Neural cell (in vitro differentiated cells): ENCODE measurements around the gene ZNF202. TPM values are rescaled to one million over a fixed set of nuclear protein-coding genes. Genes with fewer than 3 reads are reported as not detected.

Source experiments
- H2AFZ ChIP-seq: fragments of 200-600, 300-800 bp; sonication (generic), shearing (Covaris generic); 2 replicates; pipeline ENCODE4 v1.6.0; 2014; ENCODE audit warnings: low read depth, mild to moderate bottlenecking, antibody characterized with exemption, low read length, moderate library complexity
- H3F3A ChIP-seq: fragments of 200-600 bp; shearing (Covaris generic); 2 replicates; pipeline ENCODE4 v1.6.1; 2016; ENCODE audit warnings: mild to moderate bottlenecking, moderate library complexity, mixed read lengths, antibody characterized with exemption, low read length; ENCODE audit not compliant: insufficient read depth, poor library complexity, severe bottlenecking
- H3K27ac ChIP-seq: fragments of 200-600, 300-800 bp; sonication (generic), shearing (Covaris generic); 2 replicates; pipeline ENCODE4 v1.5.1; 2014; ENCODE audit warnings: mild to moderate bottlenecking, low read length, moderate library complexity
- H3K27me3 ChIP-seq: fragments of 300-800, 200-600 bp; sonication (generic), shearing (Covaris generic); 2 replicates; pipeline ENCODE4 v1.6.0; 2014; ENCODE audit warnings: mild to moderate bottlenecking, low read depth, low read length, moderate library complexity; ENCODE audit not compliant: insufficient read depth
- H3K36me3 ChIP-seq: fragments of 300-800, 200-600 bp; sonication (generic), shearing (Covaris generic); 2 replicates; pipeline ENCODE4 v1.5.1; 2014; ENCODE audit warnings: mild to moderate bottlenecking, antibody characterized with exemption, low read length, moderate library complexity; ENCODE audit not compliant: insufficient read depth
- H3K4me2 ChIP-seq: fragments of 300-800, 200-600 bp; sonication (generic), shearing (Covaris generic); 2 replicates; pipeline ENCODE4 v1.6.0; 2014; ENCODE audit warnings: mild to moderate bottlenecking, low read length
- H3K4me3 ChIP-seq: fragments of 300-800, 200-600 bp; sonication (generic), shearing (Covaris generic); 2 replicates; pipeline ENCODE4 v1.5.1; 2014; ENCODE audit warnings: mild to moderate bottlenecking, low read length, moderate library complexity
- H3K79me2 ChIP-seq: fragments of 200-600 bp; shearing (Covaris generic); replicated peaks from 2 replicates; pipeline ENCODE4 v1.6.0; 2014; ENCODE audit warnings: mild to moderate bottlenecking, low read length, moderate library complexity; ENCODE audit not compliant: insufficient read depth
- H3K9ac ChIP-seq: fragments of 300-800, 200-600 bp; sonication (generic), shearing (Covaris generic); 2 replicates; pipeline ENCODE4 v1.6.1; 2016; ENCODE audit warnings: mild to moderate bottlenecking, low read length, mixed read lengths
- H3K9me2 ChIP-seq: fragments of 200-600 bp; shearing (Covaris generic); 2 replicates; pipeline ENCODE4 v1.6.1; 2016; ENCODE audit warnings: mild to moderate bottlenecking, low read length, mixed read lengths; ENCODE audit not compliant: insufficient read depth
- H3K9me3 ChIP-seq: fragments of 200-600, 300-800 bp; sonication (generic), shearing (Covaris generic); 2 replicates; pipeline ENCODE4 v1.6.1; 2016; ENCODE audit warnings: mild to moderate bottlenecking, mixed run types, low read length, moderate library complexity, mixed read lengths
- H4K20me1 ChIP-seq: fragments of 200-600 bp; shearing (Covaris generic); 2 replicates; pipeline ENCODE4 v1.6.1; 2016; ENCODE audit warnings: mild to moderate bottlenecking, mixed run types; ENCODE audit not compliant: insufficient read depth
- CTCF ChIP-seq: fragments of 450-650 bp; IDR thresholded peaks from 2 replicates; pipeline ENCODE4 v1.5.1; 2014; ENCODE audit warnings: antibody characterized with exemption, mild to moderate bottlenecking, moderate library complexity; ENCODE audit not compliant: poor library complexity, severe bottlenecking
- EP300 ChIP-seq: fragments of 450-650 bp; conservative IDR thresholded peaks from 2 replicates; pipeline ENCODE4 v1.6.1; 2014; ENCODE audit warnings: antibody characterized with exemption, mild to moderate bottlenecking, moderate library complexity; ENCODE audit not compliant: poor library complexity, severe bottlenecking
- EZH2 ChIP-seq: fragments of 200-600, 300-800 bp; shearing (Covaris generic), sonication (generic); IDR thresholded peaks from 2 replicates; pipeline ENCODE4 v1.6.1; 2014; ENCODE audit warnings: antibody characterized with exemption, low read length, borderline replicate concordance, mild to moderate bottlenecking; ENCODE audit not compliant: insufficient read depth, poor library complexity, severe bottlenecking
- MXI1 ChIP-seq: fragments of 450-650 bp; conservative IDR thresholded peaks from 2 replicates; pipeline ENCODE4 v1.6.1; 2014; ENCODE audit warnings: antibody characterized with exemption, mild to moderate bottlenecking; ENCODE audit not compliant: poor library complexity, severe bottlenecking
- POLR2AphosphoS5 ChIP-seq: IDR thresholded peaks from 2 replicates; pipeline ENCODE4 v1.6.1; 2012
- RAD21 ChIP-seq: fragments of 450-650 bp; conservative IDR thresholded peaks from 2 replicates; pipeline ENCODE4 v1.6.1; 2014; ENCODE audit warnings: antibody characterized with exemption, mild to moderate bottlenecking, moderate library complexity
- SMC3 ChIP-seq: fragments of 450-650 bp; conservative IDR thresholded peaks from 2 replicates; pipeline ENCODE4 v1.6.1; 2014; ENCODE audit warnings: antibody characterized with exemption, mild to moderate bottlenecking, moderate library complexity; ENCODE audit not compliant: poor library complexity
- TAF1 ChIP-seq: IDR thresholded peaks from 2 replicates; pipeline ENCODE4 v1.6.1; 2012; ENCODE audit warnings: low read depth
- polyA plus RNA-seq: library from polyadenylated mRNA; depleted of rRNA; stranded (reverse); fragments of >200 nt; gene quantifications from 2 replicates; pipeline ENCODE4 v1.2.3, GENCODE V29; 2014
- TF ChIP-seq, protein P1 (sequence below): IDR thresholded peaks from 2 replicates; pipeline ENCODE4 v1.6.1; 2012; ENCODE audit warnings: borderline replicate concordance

ZNF202 gene
- polyA plus RNA-seq, 1 donor from 2014 or later = 30.4 TPM

- no peak for TF ChIP-seq TAF1
- no peak for TF ChIP-seq CTCF
- TF ChIP-seq EZH2 = no peak
- TF ChIP-seq SMC3 = no peak
- no peak for TF ChIP-seq EP300
- TF ChIP-seq POLR2AphosphoS5 = no peak
- no peak for TF ChIP-seq RAD21
- TF ChIP-seq, protein P1, sequence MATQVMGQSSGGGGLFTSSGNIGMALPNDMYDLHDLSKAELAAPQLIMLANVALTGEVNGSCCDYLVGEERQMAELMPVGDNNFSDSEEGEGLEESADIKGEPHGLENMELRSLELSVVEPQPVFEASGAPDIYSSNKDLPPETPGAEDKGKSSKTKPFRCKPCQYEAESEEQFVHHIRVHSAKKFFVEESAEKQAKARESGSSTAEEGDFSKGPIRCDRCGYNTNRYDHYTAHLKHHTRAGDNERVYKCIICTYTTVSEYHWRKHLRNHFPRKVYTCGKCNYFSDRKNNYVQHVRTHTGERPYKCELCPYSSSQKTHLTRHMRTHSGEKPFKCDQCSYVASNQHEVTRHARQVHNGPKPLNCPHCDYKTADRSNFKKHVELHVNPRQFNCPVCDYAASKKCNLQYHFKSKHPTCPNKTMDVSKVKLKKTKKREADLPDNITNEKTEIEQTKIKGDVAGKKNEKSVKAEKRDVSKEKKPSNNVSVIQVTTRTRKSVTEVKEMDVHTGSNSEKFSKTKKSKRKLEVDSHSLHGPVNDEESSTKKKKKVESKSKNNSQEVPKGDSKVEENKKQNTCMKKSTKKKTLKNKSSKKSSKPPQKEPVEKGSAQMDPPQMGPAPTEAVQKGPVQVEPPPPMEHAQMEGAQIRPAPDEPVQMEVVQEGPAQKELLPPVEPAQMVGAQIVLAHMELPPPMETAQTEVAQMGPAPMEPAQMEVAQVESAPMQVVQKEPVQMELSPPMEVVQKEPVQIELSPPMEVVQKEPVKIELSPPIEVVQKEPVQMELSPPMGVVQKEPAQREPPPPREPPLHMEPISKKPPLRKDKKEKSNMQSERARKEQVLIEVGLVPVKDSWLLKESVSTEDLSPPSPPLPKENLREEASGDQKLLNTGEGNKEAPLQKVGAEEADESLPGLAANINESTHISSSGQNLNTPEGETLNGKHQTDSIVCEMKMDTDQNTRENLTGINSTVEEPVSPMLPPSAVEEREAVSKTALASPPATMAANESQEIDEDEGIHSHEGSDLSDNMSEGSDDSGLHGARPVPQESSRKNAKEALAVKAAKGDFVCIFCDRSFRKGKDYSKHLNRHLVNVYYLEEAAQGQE = no peak
- TF ChIP-seq MXI1 = no peak
- Histone ChIP-seq H3K4me3 (no peak overlapping the region), H3K79me2 (no peaks in the 10 kb centered on the region), H3K4me2 (no peak overlapping the region), H4K20me1 (no peaks in the 10 kb centered on the region), H3F3A (no peaks in the 10 kb centered on the region), H3K36me3 (no peaks in the 10 kb centered on the region), H3K9ac (no peak overlapping the region), H3K9me3 (no peaks in the 10 kb centered on the region), H3K9me2 (no peaks in the 10 kb centered on the region), H2AFZ (no peak overlapping the region), H3K27me3 (no peaks in the 10 kb centered on the region), H3K27ac (no peak overlapping the region)
Observed at GRCh38 chr11:123755344-123755743, 13.9 kb upstream of the ZNF202 start.

GRCh38 chr11:123754101-123754568 is 12.7 kb upstream of the ZNF202 start, which contains the start of gene OR6X1:
Gene OR6X1, minus strand, starts transcription at chr11:123754518. Its CDS starts 0 bp downstream, at chr11:123754518.
- Histone ChIP-seq H3K27me3 (no peaks in the 10 kb centered on the region), H3K9ac (no peak within 1 kb of the TSS), H4K20me1 (no peaks in the 10 kb centered on the region), H3K9me2 (no peaks in the 10 kb centered on the region), H3K9me3 (no peaks in the 10 kb centered on the region), H2AFZ (no peak within 1 kb of the TSS), H3K27ac (no peak within 1 kb of the TSS), H3K36me3 (no peaks in the 10 kb centered on the region), H3K79me2 (no peaks in the 10 kb centered on the region), H3K4me2 (no peak within 1 kb of the TSS), H3K4me3 (no peak within 1 kb of the TSS), H3F3A (no peaks in the 10 kb centered on the region)
- TF ChIP-seq POLR2AphosphoS5 = no peak
- no peak for TF ChIP-seq RAD21
- no peak for TF ChIP-seq MXI1
- TF ChIP-seq EZH2 = no peak
- TF ChIP-seq, protein P1 = no peak
- TF ChIP-seq TAF1 = no peak
- TF ChIP-seq SMC3 = no peak
- no peak for TF ChIP-seq CTCF
